HG03108 (cell line): Measurements from ENCODE around the gene CLDN4.
"Not testable (repeated sequence)": the region's sequence is repeated elsewhere in the genome, so short reads cannot be mapped to it uniquely, and the experiment has no call there.

ENCODE experiments used
- ATAC-seq: cut with Tn5 transposase; IDR thresholded peaks from one replicate; pipeline ENCODE4 v1.9.1; 2021; ENCODE audit warnings: moderate library complexity; ENCODE audit not compliant: unreplicated experiment

Gene CLDN4

DNA sequence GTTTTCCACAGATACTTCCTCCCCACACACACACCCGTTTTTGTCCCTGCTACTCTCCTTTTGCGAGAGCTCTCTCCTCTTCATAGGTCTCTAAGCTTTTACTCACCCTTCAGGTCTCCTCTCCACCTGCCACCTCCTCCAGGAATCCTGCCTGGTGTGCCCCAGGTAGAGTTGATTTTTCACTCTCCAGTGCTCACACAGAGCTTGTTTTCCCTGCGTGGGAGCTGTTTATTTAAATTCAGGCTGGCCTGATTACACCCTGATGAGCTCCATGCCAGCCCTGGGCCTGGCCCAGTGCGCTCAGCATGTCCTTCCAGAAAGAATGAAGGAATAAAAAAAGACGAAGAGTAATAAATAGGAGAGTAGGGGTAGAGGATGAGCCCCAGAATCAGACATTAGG is 7.5 kb upstream of the CLDN4 start:
- ATAC-seq, result no peak

DNA sequence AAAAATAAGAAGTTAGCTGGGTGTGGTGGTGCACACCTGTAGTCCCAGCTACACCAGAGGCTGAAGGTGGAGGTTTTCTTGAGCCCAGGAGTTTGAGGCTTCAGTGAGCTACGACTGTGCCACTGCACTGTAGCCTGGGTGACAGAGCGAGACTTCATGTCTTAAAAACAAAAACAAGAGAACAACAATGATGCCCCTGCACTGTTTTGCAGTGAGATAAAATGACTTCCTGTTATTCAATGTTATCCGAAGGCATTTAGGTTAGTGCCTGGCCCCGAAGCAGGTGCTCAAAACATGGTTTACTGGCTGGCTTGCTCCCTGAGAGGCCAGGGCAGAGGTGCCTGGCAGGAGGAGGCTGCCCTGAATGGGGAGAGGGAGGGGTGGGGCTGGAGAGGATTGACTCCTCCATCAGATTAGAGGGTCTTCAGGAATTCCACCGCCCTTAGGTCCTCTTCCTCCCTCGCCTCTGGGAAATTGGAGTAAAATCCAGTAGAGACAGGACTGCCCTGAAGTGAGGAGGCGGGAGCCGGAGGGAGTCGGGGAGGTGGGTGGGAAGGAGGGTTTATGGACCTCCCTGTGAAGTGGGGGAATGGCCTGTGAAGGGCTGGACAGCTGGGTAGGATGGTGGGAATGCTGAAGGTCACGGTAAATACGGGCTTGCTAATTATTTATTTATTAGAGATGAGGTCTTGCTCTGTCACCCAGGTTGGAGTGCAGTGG is 6.8 kb upstream of the CLDN4 start:
- no peak for ATAC-seq

DNA sequence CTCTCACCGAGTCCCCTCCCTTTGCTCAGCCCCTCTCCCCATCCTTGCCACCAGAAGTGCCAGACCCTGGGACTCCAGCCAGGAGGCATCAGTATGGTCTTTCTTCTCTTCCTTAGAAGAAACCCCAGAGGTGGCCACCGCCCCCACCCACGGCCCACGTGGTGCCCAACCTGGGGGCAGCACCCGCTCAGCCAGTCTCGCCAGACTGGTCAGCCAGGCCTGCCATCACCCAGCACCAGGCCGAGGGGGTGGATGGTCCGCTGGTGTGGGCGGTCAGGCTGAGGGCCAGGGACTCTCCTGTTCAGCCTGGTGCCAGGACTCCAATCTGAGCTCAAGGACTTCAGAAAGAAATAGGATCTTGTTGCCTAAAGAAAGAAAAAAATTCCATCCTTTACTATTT is 5.8 kb upstream of the CLDN4 start:
- ATAC-seq, result no peak

DNA sequence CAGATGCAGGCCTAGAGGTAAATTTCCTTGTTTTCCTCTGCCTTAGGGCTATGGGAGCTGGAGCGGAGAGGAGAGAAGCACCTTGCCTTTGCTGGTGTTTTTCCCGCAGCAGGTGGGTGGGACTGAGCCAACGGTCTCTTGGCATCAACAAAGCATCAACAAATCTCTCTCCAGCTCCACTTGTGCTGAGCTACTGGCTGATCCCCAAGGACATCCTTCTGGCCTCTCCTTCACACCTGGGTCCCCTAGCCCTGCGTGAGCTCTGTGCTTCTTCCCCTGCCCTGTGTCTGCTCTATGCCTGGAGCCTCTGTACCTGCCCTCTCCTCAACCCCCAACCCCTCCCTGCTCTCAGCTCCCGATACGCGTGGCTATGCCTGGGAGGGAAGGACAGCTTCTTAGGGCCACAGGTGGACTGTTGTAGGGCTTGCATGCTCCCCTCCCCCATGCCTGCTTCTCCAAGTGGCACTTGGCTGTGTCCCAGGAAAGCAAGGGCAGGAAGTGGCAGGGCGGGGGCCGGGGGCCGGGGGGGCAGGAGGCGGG is 3.2 kb upstream of the CLDN4 start:
- ATAC-seq, result no peak

DNA sequence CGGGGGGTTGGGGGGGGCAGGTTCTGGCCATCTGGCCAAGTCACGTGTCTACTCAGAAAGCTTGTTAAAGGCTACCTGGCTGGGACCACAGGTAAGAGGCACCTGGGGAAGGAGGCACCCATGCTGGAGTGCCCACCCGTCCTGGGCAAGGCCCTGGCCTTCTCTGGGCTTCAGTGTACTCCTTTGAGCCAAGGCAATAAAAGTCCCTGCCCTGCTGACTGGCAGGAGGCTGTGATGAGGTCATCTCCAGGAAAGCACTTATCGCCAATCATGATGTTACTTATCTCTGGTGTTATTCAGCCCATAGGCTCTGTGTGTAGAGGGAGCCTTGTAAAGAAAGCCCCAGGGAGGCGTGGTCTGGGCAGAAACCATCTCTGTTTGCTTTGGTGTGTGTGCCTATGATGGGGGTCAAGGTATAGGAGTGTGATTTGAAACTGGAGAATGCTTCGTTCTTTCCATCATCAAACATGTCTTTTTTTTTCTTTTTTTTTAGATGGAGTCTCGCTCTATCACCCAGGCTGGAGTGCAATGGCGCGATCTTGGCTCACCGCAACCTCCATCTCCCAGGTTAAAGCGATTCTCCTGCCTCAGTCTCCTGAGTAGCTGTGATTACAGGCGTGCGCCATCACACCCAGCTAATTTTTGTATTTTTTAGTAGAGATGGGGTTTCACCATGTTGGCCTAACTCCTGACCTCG is 2.5 kb upstream of the CLDN4 start:
- no peak for ATAC-seq

DNA sequence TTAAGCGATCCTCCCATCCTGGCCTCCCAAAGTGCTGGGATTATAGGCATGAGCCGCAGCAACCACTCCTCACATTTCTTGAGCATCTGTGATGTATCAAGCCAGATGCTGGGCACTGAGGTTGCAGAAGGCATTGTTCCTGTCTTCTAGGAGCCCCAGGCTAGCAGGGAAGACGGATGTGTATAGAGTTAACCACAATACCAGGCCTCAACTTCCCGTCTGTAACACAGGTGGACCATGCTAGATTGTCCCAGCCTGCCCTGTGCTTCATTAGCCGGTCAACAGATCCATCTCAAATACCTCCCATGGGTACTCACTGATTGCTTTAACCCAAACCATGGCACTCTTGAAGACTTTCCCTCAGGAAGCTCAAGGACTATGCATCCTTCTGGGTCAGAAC is 1.8 kb upstream of the CLDN4 start:
- no peak for ATAC-seq

DNA sequence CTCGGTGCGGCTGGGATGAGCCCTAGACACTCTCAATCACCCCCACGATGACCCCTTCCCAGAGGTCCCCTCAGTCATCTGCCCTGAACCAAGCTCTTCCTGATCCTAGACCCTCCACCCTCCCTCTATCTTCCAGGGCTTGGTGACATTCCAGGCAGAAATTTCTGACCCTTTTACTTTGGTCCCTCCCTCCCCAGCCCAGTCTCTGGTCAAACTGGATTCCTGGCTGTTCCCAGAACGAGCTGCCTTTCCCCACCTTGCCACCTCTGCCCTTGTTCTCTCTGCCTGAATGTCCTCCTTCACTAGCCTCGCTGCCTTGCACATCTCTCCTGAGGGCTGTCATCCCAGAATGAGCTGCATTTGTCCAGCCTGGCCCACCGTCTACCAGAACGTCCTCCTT is 1.3 kb upstream of the CLDN4 start:
- ATAC-seq, result no peak

DNA sequence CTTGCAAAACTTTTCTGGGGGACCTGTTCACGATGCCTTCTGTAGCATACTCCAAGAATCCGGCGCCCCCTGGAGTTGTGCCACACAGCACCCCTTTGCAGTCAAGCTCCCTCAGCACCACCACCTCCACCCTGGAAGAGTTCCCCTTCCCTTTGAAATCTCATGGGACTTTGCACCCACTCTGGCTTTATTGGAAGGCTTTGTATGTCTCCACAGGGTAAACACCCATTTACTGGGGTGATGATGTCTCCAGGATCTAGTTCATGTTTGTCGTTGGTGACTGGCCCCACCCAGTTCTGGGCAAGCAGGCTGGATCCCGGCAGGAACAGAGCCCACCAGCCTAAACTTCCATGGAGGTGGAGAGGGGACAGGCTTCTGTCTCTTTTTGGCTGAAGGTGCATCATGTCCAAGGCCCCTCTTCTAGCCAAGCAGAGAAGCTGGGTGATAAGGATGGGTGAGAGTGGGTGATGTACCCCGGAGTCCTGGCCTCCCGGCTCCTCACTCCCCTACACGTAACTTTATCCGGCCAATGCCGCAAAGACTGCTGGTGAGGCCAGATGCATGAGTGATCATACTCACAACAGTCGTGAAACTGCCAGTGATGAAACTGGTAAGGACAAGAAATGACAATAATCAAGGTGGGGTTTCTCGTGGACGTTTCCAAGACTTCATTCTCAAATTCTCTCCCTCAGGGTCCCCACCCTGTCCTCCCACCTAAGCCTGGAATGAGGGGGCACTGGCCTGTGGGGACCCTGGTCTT is 695 bp upstream of the CLDN4 start:
- ATAC-seq, result no peak

DNA sequence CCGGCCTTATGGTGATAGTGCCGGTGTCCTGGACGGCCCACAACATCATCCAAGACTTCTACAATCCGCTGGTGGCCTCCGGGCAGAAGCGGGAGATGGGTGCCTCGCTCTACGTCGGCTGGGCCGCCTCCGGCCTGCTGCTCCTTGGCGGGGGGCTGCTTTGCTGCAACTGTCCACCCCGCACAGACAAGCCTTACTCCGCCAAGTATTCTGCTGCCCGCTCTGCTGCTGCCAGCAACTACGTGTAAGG is 713 bp downstream of the CLDN4 start:
- no peak for ATAC-seq

DNA sequence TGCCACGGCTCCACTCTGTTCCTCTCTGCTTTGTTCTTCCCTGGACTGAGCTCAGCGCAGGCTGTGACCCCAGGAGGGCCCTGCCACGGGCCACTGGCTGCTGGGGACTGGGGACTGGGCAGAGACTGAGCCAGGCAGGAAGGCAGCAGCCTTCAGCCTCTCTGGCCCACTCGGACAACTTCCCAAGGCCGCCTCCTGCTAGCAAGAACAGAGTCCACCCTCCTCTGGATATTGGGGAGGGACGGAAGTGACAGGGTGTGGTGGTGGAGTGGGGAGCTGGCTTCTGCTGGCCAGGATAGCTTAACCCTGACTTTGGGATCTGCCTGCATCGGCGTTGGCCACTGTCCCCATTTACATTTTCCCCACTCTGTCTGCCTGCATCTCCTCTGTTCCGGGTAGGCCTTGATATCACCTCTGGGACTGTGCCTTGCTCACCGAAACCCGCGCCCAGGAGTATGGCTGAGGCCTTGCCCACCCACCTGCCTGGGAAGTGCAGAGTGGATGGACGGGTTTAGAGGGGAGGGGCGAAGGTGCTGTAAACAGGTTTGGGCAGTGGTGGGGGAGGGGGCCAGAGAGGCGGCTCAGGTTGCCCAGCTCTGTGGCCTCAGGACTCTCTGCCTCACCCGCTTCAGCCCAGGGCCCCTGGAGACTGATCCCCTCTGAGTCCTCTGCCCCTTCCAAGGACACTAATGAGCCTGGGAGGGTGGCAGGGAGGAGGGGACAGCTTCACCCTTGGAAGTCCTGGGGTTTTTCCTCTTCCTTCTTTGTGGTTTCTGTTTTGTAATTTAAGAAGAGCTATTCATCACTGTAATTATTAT is 1.2 kb downstream of the CLDN4 start:
- ATAC-seq, result no peak

DNA sequence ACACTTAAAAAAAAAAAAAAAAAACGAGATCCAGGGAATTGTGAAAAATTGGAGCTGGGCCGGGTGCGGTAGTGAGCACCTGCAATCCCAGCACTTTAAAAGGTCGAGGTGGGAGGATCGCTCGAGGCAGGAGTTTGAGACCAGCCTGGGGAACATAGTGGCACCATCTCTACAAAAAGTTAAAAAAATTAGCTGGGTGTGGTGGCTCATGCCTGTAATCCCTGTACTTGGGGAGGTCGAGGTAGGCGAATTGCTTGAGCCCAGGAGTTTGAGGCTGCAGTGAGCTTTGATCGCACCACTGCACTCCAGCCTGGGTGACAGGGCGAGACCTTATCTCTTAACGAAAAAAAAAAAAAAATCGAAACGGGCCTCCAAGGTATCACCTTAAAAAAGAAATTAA is 2.0 kb downstream of the CLDN4 start:
- ATAC-seq, result no peak

DNA sequence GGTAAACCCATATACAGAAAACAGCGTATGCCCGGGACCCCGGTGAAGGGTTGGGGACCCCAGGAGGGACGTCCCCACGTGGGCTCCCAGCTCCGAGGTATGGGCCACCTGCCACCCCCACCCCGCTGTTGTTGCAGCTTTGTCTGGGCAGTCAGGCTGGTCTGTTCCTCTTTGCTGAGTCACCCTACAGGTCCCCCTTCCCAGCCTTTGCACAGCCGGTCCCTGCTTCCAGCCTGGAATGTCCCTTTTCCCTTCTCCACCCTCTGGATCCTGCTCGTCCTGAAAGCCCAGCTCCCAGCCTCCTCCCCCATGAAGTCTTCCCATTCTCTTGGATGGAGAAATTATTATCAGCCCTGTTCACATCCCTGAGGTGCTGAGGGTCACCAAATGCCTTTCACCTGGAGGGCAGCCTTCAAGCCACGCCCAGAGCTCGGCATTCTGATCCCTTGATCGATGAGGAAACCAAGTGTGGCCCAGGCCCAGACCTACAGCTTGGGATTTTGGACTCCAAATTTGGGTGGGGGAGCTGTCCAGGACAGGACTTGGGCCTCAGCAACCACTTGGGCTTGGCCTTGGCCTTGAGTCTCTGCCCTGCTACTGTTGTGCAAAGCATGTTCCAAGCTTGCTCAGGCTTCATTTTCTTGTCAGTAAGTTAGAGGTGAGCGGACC is 2.6 kb downstream of the CLDN4 start:
- no peak for ATAC-seq

DNA sequence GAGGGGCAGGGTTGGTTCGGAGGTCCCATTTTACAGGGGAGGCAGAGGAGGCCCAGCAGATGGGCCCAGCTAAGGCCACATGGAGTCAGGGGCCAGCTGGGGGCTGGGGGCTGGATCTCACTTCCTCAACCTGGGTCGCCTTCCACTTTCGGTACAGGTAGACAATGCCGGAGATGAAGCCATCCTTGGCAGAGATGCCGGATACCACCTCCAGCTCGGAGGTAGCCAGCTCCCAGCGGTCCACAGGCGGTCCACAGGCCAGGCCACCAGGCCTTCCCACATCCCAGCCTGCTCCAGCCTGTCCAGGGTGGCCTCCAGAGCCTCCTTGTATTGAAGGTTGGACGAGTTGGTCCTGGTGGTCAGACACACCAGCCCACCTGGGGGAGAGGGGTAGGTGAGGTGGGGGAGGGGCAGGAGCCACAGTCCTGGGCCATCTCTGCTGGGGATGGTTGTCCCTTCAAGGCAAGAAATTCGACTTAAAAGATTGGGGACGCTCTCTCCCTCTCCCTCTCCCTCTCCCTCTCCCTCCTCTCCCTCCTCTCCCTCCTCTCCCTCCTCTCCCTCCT is 3.9 kb downstream of the CLDN4 start:
- no peak for ATAC-seq

DNA sequence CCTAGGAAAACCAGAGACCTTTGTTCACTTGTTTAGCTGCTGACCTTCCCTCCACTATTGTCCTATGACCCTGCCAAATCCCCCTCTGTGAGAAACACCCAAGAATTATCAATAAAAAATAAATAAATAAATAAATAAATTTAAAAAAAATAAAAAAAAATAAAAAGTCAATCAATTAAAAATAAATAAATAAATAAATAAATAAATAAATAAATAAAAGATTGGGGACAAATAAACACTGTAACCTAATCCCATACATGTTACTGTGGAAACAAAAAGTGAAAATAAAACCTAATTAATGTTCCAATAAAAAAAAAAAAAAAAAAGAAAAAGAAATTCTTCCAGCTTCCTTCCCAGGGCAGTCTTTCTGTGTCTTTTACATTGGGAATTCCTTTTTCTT is 6.4 kb downstream of the CLDN4 start:
- ATAC-seq, result not testable (repeated sequence)

DNA sequence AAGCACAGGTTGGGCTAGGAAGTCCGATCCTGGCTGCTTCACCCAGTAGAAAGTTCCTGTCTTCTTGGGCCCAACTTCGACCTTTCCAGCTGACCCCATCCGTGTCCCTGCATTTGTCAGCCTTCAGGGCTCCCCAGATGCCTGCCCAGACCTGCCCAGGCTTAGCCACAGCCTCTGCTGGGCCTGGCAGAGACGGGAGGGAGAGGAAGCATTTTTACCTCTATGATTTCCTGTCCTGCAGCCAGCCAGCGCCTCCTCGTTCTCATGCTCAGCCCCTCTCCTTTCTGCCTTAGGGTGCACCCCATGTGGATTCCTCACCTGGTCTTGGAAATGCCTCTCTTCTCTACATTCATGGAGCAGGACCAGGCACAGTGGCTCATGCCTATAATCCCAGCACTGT is 7.8 kb downstream of the CLDN4 start:
- no peak for ATAC-seq

DNA sequence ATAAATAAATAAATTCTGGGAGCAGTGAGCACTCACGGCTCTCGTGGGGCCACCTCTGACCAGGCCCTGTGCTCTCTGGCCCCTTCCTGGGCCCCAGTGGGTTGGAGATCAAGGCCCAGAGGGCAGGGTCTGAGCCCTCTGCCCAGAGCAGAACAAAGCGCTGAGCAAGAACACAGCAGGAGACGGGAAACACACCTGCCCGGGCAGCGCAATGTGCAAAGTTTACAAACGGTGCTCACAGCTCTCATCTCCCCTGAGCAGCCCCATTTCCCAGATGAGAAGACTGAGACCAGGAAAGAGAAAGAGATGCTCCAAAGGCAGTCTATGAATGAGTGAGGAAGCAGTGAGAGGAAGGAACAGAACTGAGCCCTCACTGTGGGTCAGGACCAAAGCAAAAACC is 8.5 kb downstream of the CLDN4 start:
- ATAC-seq, result no peak

DNA sequence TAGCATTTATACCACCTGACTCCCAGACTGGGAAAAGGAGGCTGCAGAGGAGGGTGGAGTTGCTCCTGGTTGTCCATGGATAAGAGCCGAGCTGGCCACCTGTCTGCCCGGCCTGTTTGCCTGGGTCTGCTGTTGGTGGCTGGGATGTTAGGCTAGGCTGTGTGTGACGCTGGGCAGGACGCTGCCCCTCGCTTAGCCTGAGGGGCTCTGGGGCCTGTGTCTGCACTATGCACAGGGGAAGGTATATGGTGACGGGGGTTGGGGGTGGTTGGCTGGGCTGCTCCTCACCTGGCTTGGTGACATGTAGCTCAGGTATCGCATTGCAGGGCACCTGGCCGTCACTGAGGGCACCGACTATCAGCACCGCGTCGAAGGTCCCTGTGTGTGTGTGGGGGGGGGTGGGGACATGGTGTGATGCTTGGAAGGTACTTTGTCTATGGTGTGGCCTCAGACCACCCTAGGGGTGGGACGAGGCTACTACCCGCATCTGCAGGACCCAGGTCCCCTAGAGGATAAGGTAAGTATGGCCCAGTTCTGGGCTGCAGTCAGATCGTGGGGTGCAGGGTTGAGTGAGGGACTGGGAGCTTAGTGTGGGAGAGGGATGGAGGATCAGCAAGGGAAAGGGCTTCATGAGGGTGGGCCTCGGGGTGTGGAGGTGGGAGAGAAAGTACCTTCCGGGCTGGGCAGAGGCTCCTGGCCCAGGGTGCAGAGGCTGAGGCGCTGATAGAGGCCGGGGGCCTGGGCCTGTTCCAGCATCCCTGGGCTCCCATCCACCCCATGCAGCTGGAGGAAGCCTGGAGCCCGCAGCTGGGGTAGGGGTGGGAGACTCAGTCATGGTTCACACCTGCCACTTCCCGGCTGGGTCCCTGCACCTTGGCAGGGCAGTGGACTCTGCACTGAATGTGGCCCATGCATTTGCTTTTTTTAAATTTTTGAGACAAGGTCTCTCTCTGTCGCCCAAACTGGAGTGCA is 9.2 kb downstream of the CLDN4 start:
- ATAC-seq, result no peak

DNA sequence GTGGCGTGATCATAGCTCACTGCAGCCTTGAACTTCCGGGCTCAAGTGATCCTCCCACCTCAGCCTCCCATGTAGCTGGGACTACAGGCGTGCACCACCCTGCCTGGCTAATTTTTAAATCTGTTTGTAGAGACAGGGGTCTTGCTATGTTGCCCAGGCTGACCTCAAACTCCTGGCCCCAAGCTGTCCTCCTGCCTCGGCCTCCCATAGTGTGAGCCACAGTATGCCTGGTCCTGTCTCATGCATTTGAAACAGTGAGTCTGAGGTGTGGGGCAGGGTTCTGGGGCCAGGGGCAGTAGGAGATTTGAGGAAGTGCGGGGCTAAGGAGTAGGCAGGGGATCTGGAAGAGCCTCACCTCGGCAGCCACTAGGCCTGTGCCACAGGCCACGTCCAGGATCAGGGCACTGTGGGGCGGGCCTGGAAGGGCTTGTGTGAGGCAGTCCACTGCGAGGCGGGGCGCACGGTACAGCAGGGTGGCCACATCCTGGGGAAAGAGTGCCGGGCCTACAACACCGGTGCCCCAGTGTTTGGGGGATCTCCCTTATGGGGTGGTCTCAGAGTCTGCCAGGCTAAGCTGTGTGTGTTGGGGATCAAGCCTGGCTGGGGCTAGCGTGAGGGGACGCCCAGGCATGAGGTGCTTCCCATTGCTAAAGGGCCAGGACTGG is 10.1 kb downstream of the CLDN4 start:
- ATAC-seq, result no peak

DNA sequence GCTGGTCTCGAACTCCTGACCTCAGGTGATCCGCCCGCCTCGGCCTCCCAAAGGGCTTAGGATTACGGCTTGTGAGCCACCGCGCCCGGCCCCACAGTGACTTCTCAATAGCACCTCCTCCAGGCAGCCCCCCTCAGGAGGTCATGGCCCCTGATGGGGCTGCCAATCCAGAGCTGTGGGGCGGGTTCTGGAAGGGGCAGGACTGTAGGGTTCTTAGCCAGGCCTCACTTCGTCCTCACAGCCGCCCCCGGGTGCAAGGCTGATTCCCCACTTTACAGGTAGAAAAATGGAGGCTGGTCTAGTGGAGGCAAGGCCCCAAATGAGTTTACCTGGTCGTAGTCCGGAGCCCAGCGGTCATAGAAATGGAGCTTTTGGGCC is 10.9 kb downstream of the CLDN4 start:
- ATAC-seq, result no peak
